HG02678 (cell line): Measurements from ENCODE around the gene SLC34A1.

ENCODE experiments used
- ATAC-seq: cut with Tn5 transposase; IDR thresholded peaks from one replicate; pipeline ENCODE4 v1.9.1; 2021; ENCODE audit warnings: mild to moderate bottlenecking, moderate library complexity; ENCODE audit not compliant: unreplicated experiment

Gene SLC34A1

GRCh38 chr5:177385720-177386119 lies 1.5 kb downstream of the SLC34A1 start:
- ATAC-seq, result no peak

GRCh38 chr5:177386542-177386941 lies 2.3 kb downstream of the SLC34A1 start:
- ATAC-seq, result no peak

- ATAC-seq, result no peak
Observed at GRCh38 chr5:177387405-177387804, 3.2 kb downstream of the SLC34A1 start.

GRCh38 chr5:177388521-177389052 lies 4.4 kb downstream of the SLC34A1 start:
- ATAC-seq, result no peak

- ATAC-seq, result peak; percentile 54
Observed at GRCh38 chr5:177389241-177390169, 5.3 kb downstream of the SLC34A1 start.

- peak; percentile 61 for ATAC-seq
Observed at GRCh38 chr5:177390363-177391300, 6.4 kb downstream of the SLC34A1 start.

GRCh38 chr5:177392765-177393164 lies 8.5 kb downstream of the SLC34A1 start:
- no peak for ATAC-seq

- no peak for ATAC-seq
Observed at GRCh38 chr5:177393206-177393765, 9.1 kb downstream of the SLC34A1 start.

- ATAC-seq, result no peak
Observed at GRCh38 chr5:177393990-177394389, 9.8 kb downstream of the SLC34A1 start.

GRCh38 chr5:177396078-177396477 lies 11.8 kb downstream of the SLC34A1 start:
- no peak for ATAC-seq

GRCh38 chr5:177396807-177397206 lies 12.6 kb downstream of the SLC34A1 start:
- no peak for ATAC-seq

- ATAC-seq, result no peak
Observed at GRCh38 chr5:177397875-177398390, 13.7 kb downstream of the SLC34A1 start.

- no peak for ATAC-seq
Observed at GRCh38 chr5:177399997-177400868, 16.0 kb downstream of the SLC34A1 start, which contains the start of gene PFN3. Gene PFN3 (minus strand): TSS chr5:177400661. CDS start chr5:177400576, 85 bp downstream.

GRCh38 chr5:177402271-177403043 lies 18.2 kb downstream of the SLC34A1 start:
- no peak for ATAC-seq

GRCh38 chr5:177403102-177403791 lies 19.0 kb downstream of the SLC34A1 start:
- peak; percentile 13 for ATAC-seq

GRCh38 chr5:177403792-177404640 lies 19.8 kb downstream of the SLC34A1 start:
- peak; percentile 74 for ATAC-seq

GRCh38 chr5:177404641-177405179 lies 20.5 kb downstream of the SLC34A1 start:
- no peak for ATAC-seq
